Kidney (tissue), 14 donors: ENCODE measurements around the gene PEX5L. TPM values are rescaled to one million over a fixed set of nuclear protein-coding genes. Genes with fewer than 3 reads are reported as not detected.

Experiments
- DNase-seq, 5 donors: peaks; one replicate each; pipeline ENCODE4 v3.0.0-alpha.2; 2013 to 2020
- FAIRE-seq: peaks from 2 replicates; lab custom pipeline; 2012; peaks lifted over from hg19 to GRCh38; lab: Jason Lieb, UNC
- H3K27ac ChIP-seq, 2 donors: one replicate each; pipeline ENCODE4 v1.7.0; 2013; ENCODE audit warnings: low read depth in 2 of 2, low read length in 2 of 2, inconsistent platforms in 1 of 2
- H3K27me3 ChIP-seq: one replicate; pipeline ENCODE4 v1.7.1; 2013; ENCODE audit warnings: low read length, inconsistent platforms; ENCODE audit not compliant: control insufficient read depth, insufficient read depth
- H3K36me3 ChIP-seq, 3 donors: one replicate each; pipeline versions ENCODE4 v1.7.0 to v1.7.1; 2013; ENCODE audit warnings: low read length in 3 of 3, control low read depth in 1 of 3, inconsistent platforms in 1 of 3; ENCODE audit not compliant: insufficient read depth in 3 of 3, control insufficient read depth in 2 of 3
- H3K4me1 ChIP-seq, 3 donors: one replicate each; pipeline versions ENCODE4 v1.7.0 to v1.7.1; 2013; ENCODE audit warnings: low read length in 3 of 3, inconsistent platforms in 1 of 3, low read depth in 1 of 3; ENCODE audit not compliant: control insufficient read depth in 2 of 3, insufficient read depth in 2 of 3
- H3K4me3 ChIP-seq, 3 donors: one replicate each; pipeline versions ENCODE4 v1.7.0 to v1.8.1; 2013; ENCODE audit warnings: low read length in 3 of 3, control low read depth in 1 of 3, inconsistent platforms in 1 of 3
- H3K9ac ChIP-seq, 3 donors: one replicate each; pipeline versions ENCODE4 v1.7.0 to v1.7.1; 2013; ENCODE audit warnings: low read length in 3 of 3, control low read depth in 1 of 3, inconsistent platforms in 1 of 3
- H3K9me3 ChIP-seq, 3 donors: one replicate each; pipeline versions ENCODE4 v1.7.0 to v1.7.1; 2013; ENCODE audit warnings: low read length in 3 of 3, control low read depth in 1 of 3, inconsistent platforms in 1 of 3; ENCODE audit not compliant: control insufficient read depth in 2 of 3, insufficient read depth in 1 of 3
- CTCF ChIP-seq: IDR thresholded peaks from 3 replicates; pipeline ENCODE4 v1.5.1; 2012; ENCODE audit warnings: mild to moderate bottlenecking, moderate library complexity, borderline replicate concordance; ENCODE audit not compliant: insufficient read depth; ENCODE audit errors: extremely low read depth
- intact Hi-C: fragments of 100-400 bp; cut with DNase I; formaldehyde crosslinking; loops from one replicate; pipeline ENCODE4 v1.11.1; 2022
- polyA plus RNA-seq: library from polyadenylated mRNA; stranded (reverse); fragments of 350-450 nt; fragmentation: Illumina TruSeq; extraction: RNeasy Lipid Tissue Mini Kit (QIAGEN cat#74804); gene quantifications from one replicate; pipeline ENCODE4 v1.2.3, GENCODE V29; 2014; ENCODE audit warnings: low read depth, low replicate concordance; ENCODE audit not compliant: insufficient read depth
- total RNA-seq: library from RNA; stranded (reverse); fragmentation: NEBNext Ultra II Directional; extraction: Animal tissue kit (Norgen Biotek cat#: 25700); gene quantifications from one replicate; pipeline ENCODE4 v1.2.1, GENCODE V29; 2021
- donor health status: control.
- donor health status: control.
- donor health status: control.
- donor health status: control.
- donor health status: control.
- donor health status: DM: yes; HTN: yes; CAD: no.
- donor health status: Normal renal cell carcinoma (clear cell type).

PEX5L gene
- total and polyA plus RNA-seq, 2 donors from 2014 or later, result 0.32 TPM; not detected in 1

- no peak for FAIRE-seq
- DNase-seq, result no peak
- H3K27ac ChIP-seq, result no peak overlapping the region
- no peaks in the 10 kb centered on the region for H3K4me1 ChIP-seq
- H3K27me3 ChIP-seq, result no peaks in the 10 kb centered on the region
- no peaks in the 10 kb centered on the region for H3K36me3 ChIP-seq
- no peak overlapping the region for H3K9ac ChIP-seq
- no peak overlapping the region for H3K4me3 ChIP-seq
- no peak for TF ChIP-seq CTCF
- intact Hi-C loops, result no loop called here
- no peaks in the 10 kb centered on the region for H3K9me3 ChIP-seq
Observed at GRCh38 chr3:179832333-179832854, 204.3 kb downstream of the PEX5L start.

GRCh38 chr3:179829401-179829800, 207.3 kb downstream of the PEX5L start:
- FAIRE-seq (no peak), DNase-seq (peak in 2 of 5 donors; percentile 4 to 11)
- Histone ChIP-seq H3K27me3 (no peaks in the 10 kb centered on the region), H3K4me3 (no peak overlapping the region), H3K9me3 (no peaks in the 10 kb centered on the region), H3K36me3 (no peaks in the 10 kb centered on the region), H3K9ac (no peak overlapping the region), H3K4me1 (peaks cover 0 to 3% (median 0%) of the 10 kb centered on the region in 3 donors), H3K27ac (no peak overlapping the region)
- TF ChIP-seq CTCF, result no peak
- intact Hi-C loops, result no loop called here

- DNase-seq (no peak), FAIRE-seq (no peak)
- no peaks in the 10 kb centered on the region for H3K9me3 ChIP-seq
- no peak for TF ChIP-seq CTCF
- intact Hi-C loops, result no loop called here
- no peaks in the 10 kb centered on the region for H3K27me3 ChIP-seq
- no peaks in the 10 kb centered on the region for H3K36me3 ChIP-seq
- H3K4me1 ChIP-seq, result peaks cover 0 to 3% (median 0%) of the 10 kb centered on the region in 3 donors
- no peak overlapping the region for H3K4me3 ChIP-seq
- no peak overlapping the region for H3K27ac ChIP-seq
- no peak overlapping the region for H3K9ac ChIP-seq
Observed at GRCh38 chr3:179828738-179829137, 208.0 kb downstream of the PEX5L start.

GRCh38 chr3:179826247-179826637, 210.5 kb downstream of the PEX5L start:
- Histone ChIP-seq H3K9ac (no peak overlapping the region), H3K4me3 (no peak overlapping the region), H3K9me3 (no peaks in the 10 kb centered on the region), H3K4me1 (peaks cover 0 to 3% (median 0%) of the 10 kb centered on the region in 3 donors), H3K27me3 (no peaks in the 10 kb centered on the region), H3K27ac (peak overlapping the region in 1 of 2 donors; percentile 18), H3K36me3 (no peaks in the 10 kb centered on the region)
- peak in 2 of 5 donors; percentile 4 to 12 for DNase-seq
- intact Hi-C loops, result no loop called here
- FAIRE-seq, result no peak
- TF ChIP-seq CTCF, result no peak
